Mammary epithelial cell (primary cell): Measurements from ENCODE around the gene CNOT10.

ENCODE experiments used
- CTCF ChIP-seq, 2 donors: IDR thresholded peaks in 1 of 2; conservative IDR thresholded peaks in 1 of 2; 2 replicates each; pipeline ENCODE4 v1.5.1; 2011 to 2012; ENCODE audit warnings: inconsistent platforms in 2 of 2, low read length in 2 of 2, mild to moderate bottlenecking in 2 of 2, control low read depth in 1 of 2, low read depth in 1 of 2; ENCODE audit not compliant: insufficient read depth in 1 of 2; ENCODE audit errors: extremely low read depth in 1 of 2
- EZH2 ChIP-seq: IDR thresholded peaks from 2 replicates; pipeline ENCODE4 v1.6.1; 2012; ENCODE audit warnings: low read length, inconsistent platforms, borderline replicate concordance

GRCh38 chr3:32759342-32759741 is 74.4 kb downstream of the CNOT10 start:
- TF ChIP-seq CTCF (conservative IDR thresholded peaks at IDR 0.05 in 1 of 2, IDR thresholded peaks at IDR 0.05 in 1 of 2; ENCODE audit: extremely low read depth in 1 of 2, insufficient read depth in 1 of 2, low read depth in 1 of 2, low read length in 2 of 2) (no peak), EZH2 (no peak)
